ENCODE results near the gene SLC47A1.

The SLC47A1 gene

GRCh38 chr17:19551165-19551564 is 17.5 kb downstream of the SLC47A1 start:
- no peak overlapping the region for H3K4me3 ChIP-seq (ENCODE audit: low read depth, low read length)
- TF ChIP-seq CTCF (IDR thresholded peaks at IDR 0.05; ENCODE audit: borderline replicate concordance, insufficient read depth, low read depth, low read length), result no peak

GRCh38 chr17:19551591-19552148 is 18.0 kb downstream of the SLC47A1 start:
- no peak for TF ChIP-seq CTCF (IDR thresholded peaks at IDR 0.05; ENCODE audit: borderline replicate concordance, insufficient read depth, low read depth, low read length)
- no peak overlapping the region for H3K4me3 ChIP-seq (ENCODE audit: low read depth, low read length)

GRCh38 chr17:19553036-19553435 is 19.4 kb downstream of the SLC47A1 start:
- H3K4me3 ChIP-seq (ENCODE audit: low read depth, low read length), result no peak overlapping the region

GRCh38 chr17:19554393-19554792 is 20.7 kb downstream of the SLC47A1 start:
- no peak for TF ChIP-seq CTCF (IDR thresholded peaks at IDR 0.05; ENCODE audit: borderline replicate concordance, insufficient read depth, low read depth, low read length)

More at GRCh38 chr17:19553036-19553435, 19.4 kb downstream of the SLC47A1 start:
- TF ChIP-seq CTCF (IDR thresholded peaks at IDR 0.05; ENCODE audit: borderline replicate concordance, insufficient read depth, low read depth, low read length), result no peak

GRCh38 chr17:19555746-19556145 is 22.1 kb downstream of the SLC47A1 start:
- TF ChIP-seq CTCF (IDR thresholded peaks at IDR 0.05; ENCODE audit: borderline replicate concordance, insufficient read depth, low read depth, low read length), result no peak
- H3K4me3 ChIP-seq (ENCODE audit: low read depth, low read length), result no peak overlapping the region

More at GRCh38 chr17:19554393-19554792, 20.7 kb downstream of the SLC47A1 start:
- no peak overlapping the region for H3K4me3 ChIP-seq (ENCODE audit: low read depth, low read length)

GRCh38 chr17:19558946-19559345 is 25.3 kb downstream of the SLC47A1 start:
- no peak overlapping the region for H3K4me3 ChIP-seq (ENCODE audit: low read depth, low read length)
- TF ChIP-seq CTCF (IDR thresholded peaks at IDR 0.05; ENCODE audit: borderline replicate concordance, insufficient read depth, low read depth, low read length), result no peak

GRCh38 chr17:19561697-19562318 is 28.2 kb downstream of the SLC47A1 start:
- H3K4me3 ChIP-seq (ENCODE audit: low read depth, low read length), result no peak overlapping the region
- no peak for TF ChIP-seq CTCF (IDR thresholded peaks at IDR 0.05; ENCODE audit: borderline replicate concordance, insufficient read depth, low read depth, low read length)

All from GM12875 (cell line).